Erythroblast (primary cell): ENCODE measurements around the gene FABP2.

Experiments
- GATA1 ChIP-seq: IDR thresholded peaks from 2 replicates; pipeline ENCODE4 v1.6.1; 2011; ENCODE audit warnings: low read depth, mild to moderate bottlenecking, control low read depth, low read length, moderate library complexity
- POLR2A ChIP-seq: IDR thresholded peaks from 2 replicates; pipeline ENCODE4 v1.6.1; 2011; ENCODE audit warnings: mild to moderate bottlenecking, low read length

- TF ChIP-seq POLR2A, result no peak
- no peak for TF ChIP-seq GATA1
Observed at GRCh38 chr4:119337010-119337409, 15.1 kb upstream of the FABP2 start.
